CD14-positive monocyte (primary cell): Measurements from ENCODE around the gene NUAK1. TPM values are rescaled to one million over a fixed set of nuclear protein-coding genes. Genes with fewer than 3 reads are reported as not detected.

Source experiments
- DNase-seq, 3 donors: peaks; one replicate each; pipeline ENCODE4 v3.0.0-alpha.2; 2011 to 2022
- H2AFZ ChIP-seq: 2 replicates; pipeline ENCODE4 v1.6.0; 2012; ENCODE audit warnings: mild to moderate bottlenecking, low read depth, low read length, inconsistent platforms; ENCODE audit not compliant: insufficient read depth, poor library complexity, severe bottlenecking
- H3K27ac ChIP-seq, 2 donors: 1 replicate in 1 of 2; 2 replicates in 1 of 2; pipeline ENCODE4 v1.5.1; 2012 to 2013; ENCODE audit warnings: low read length in 2 of 2, control low read depth in 1 of 2, inconsistent platforms in 1 of 2, low read depth in 1 of 2, mild to moderate bottlenecking in 1 of 2
- H3K27me3 ChIP-seq, 2 donors: one replicate each; pipeline versions ENCODE4 v1.6.0 to v1.6.1; 2011 to 2013; ENCODE audit warnings: low read length in 2 of 2; ENCODE audit not compliant: control insufficient read depth in 2 of 2, insufficient read depth in 2 of 2
- H3K36me3 ChIP-seq, 2 donors: replicated peaks in 1 of 2; 1 replicate in 1 of 2; 2 replicates in 1 of 2; pipeline versions ENCODE4 v1.5.1 to v1.6.1; 2012 to 2013; ENCODE audit warnings: low read length in 2 of 2, control low read depth in 1 of 2, inconsistent platforms in 1 of 2, mild to moderate bottlenecking in 1 of 2; ENCODE audit not compliant: insufficient read depth in 2 of 2, control insufficient read depth in 1 of 2
- H3K4me1 ChIP-seq, 2 donors: 1 replicate in 1 of 2; 2 replicates in 1 of 2; pipeline versions ENCODE4 v1.5.1 to v1.6.1; 2012 to 2013; ENCODE audit warnings: low read length in 2 of 2, control low read depth in 1 of 2, inconsistent platforms in 1 of 2, mild to moderate bottlenecking in 1 of 2, moderate library complexity in 1 of 2; ENCODE audit not compliant: insufficient read depth in 2 of 2, control insufficient read depth in 1 of 2
- H3K4me2 ChIP-seq: replicated peaks from 2 replicates; pipeline ENCODE3; 2012; ENCODE audit warnings: low read length, moderate library complexity, mild to moderate bottlenecking; ENCODE audit not compliant: poor library complexity, severe bottlenecking; ENCODE audit errors: extremely low read depth
- H3K4me3 ChIP-seq, 3 experiments: fragments of 200-600 bp in 1 of 3; sonication (generic) in 1 of 3; replicated peaks in 1 of 3; 1 replicate in 2 of 3; 2 replicates in 1 of 3; pipeline ENCODE4 v1.5.1; 2011 to 2013; ENCODE audit warnings: low read length in 3 of 3, mild to moderate bottlenecking in 3 of 3, control low read depth in 2 of 3, low read depth in 2 of 3, inconsistent platforms in 1 of 3, moderate library complexity in 1 of 3
- H3K79me2 ChIP-seq: 2 replicates; pipeline ENCODE4 v1.6.0; 2012; ENCODE audit warnings: mild to moderate bottlenecking, control low read depth, inconsistent platforms, low read length, moderate library complexity; ENCODE audit not compliant: insufficient read depth
- H3K9ac ChIP-seq: 2 replicates; pipeline ENCODE4 v1.6.0; 2017; ENCODE audit warnings: low read length, mild to moderate bottlenecking; ENCODE audit not compliant: insufficient read depth, poor library complexity, severe bottlenecking
- H3K9me3 ChIP-seq, 2 donors: replicated peaks in 1 of 2; 1 replicate in 1 of 2; 2 replicates in 1 of 2; pipeline versions ENCODE4 v1.5.1 to v1.6.1; 2012 to 2013; ENCODE audit warnings: low read length in 2 of 2, control low read depth in 1 of 2; ENCODE audit not compliant: control insufficient read depth in 1 of 2, insufficient read depth in 1 of 2
- H4K20me1 ChIP-seq: 2 replicates; pipeline ENCODE4 v1.6.0; 2012; ENCODE audit warnings: mild to moderate bottlenecking, low read length, control low read depth, moderate library complexity; ENCODE audit not compliant: insufficient read depth
- H3K27ac Mint-ChIP-seq, 7 donors: one replicate each; pipeline ENCODE4 v1.8.0; 2020; ENCODE audit warnings: mild to moderate bottlenecking in 7 of 7, mixed read lengths in 7 of 7, moderate library complexity in 6 of 7, inconsistent platforms in 2 of 7
- H3K27me3 Mint-ChIP-seq, 3 donors: one replicate each; pipeline ENCODE4 v1.8.0; 2021 to 2022; ENCODE audit warnings: low read depth in 3 of 3, mild to moderate bottlenecking in 3 of 3, mixed read lengths in 3 of 3, moderate library complexity in 3 of 3, inconsistent platforms in 1 of 3
- H3K36me3 Mint-ChIP-seq, 2 donors: one replicate each; pipeline ENCODE4 v1.8.0; 2020; ENCODE audit warnings: mixed read lengths in 2 of 2, inconsistent platforms in 1 of 2, mild to moderate bottlenecking in 1 of 2
- H3K4me1 Mint-ChIP-seq: one replicate; pipeline ENCODE4 v1.8.0; 2020; ENCODE audit warnings: mild to moderate bottlenecking, mixed read lengths
- H3K4me3 Mint-ChIP-seq, 2 donors: one replicate each; pipeline ENCODE4 v1.8.0; 2020; ENCODE audit warnings: mild to moderate bottlenecking in 2 of 2, mixed read lengths in 2 of 2, moderate library complexity in 1 of 2
- H3K9me3 Mint-ChIP-seq, 7 donors: one replicate each; pipeline ENCODE4 v1.8.0; 2020 to 2022; ENCODE audit warnings: mixed read lengths in 7 of 7, mild to moderate bottlenecking in 6 of 7, moderate library complexity in 6 of 7, inconsistent platforms in 2 of 7
- WGBS: methylation state at CpG from one replicate; pipeline ENCODE4 v1.1.5; 2013; ENCODE audit warnings: missing lambda C conversion rate; ENCODE audit not compliant: insufficient coverage; 5-methylcytosine and 5-hydroxymethylcytosine counted together
- intact Hi-C, 2 donors: fragments of 100-400 bp; cut with micrococcal nuclease; formaldehyde crosslinking; loops; one replicate each; pipeline versions ENCODE4 v1.15.0 to v1.15.1; 2023
- polyA plus RNA-seq, 3 donors: library from polyadenylated mRNA; depleted of rRNA in 1 of 3; unstranded in 2 of 3; stranded (reverse) in 1 of 3; fragments of 300-500 nt in 2 of 3; fragments of >200 nt in 1 of 3; fragmentation: Illumina TruSeq in 2 of 3; gene quantifications; 1 replicate in 2 of 3; 2 replicates in 1 of 3; pipeline ENCODE4 v1.2.3, GENCODE V29; 2012 to 2021
- TF ChIP-seq, protein P1 (sequence below): fragments of 200-600 bp; IDR thresholded peaks from one replicate; pipeline ENCODE4 v1.8.0; 2022; ENCODE audit warnings: antibody characterized with exemption, mild to moderate bottlenecking

Gene NUAK1
- polyA plus RNA-seq, 3 donors = not detected

DNA sequence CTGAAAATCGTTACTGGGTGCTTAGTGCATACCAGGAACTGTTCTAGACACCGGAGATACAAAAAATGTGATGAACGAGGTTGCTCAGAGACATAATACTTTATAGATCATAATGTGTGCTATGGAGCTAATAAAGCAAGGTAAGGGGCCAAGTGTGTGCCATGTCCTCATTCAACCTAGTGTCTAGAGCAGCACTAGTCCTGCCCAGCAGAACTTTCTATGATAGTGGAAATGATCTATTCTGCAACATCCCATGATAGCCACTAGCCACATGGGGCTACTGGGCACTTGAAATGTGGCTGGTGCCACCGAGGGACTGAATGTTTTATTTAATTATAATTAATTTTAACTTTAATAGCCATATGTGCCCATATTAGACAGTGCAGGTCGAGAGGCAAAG is 15.6 kb downstream of the NUAK1 start:
- Histone ChIP-seq H3K4me3 (no peak overlapping the region), H3K36me3 (no peaks in the 10 kb centered on the region), H3K27ac (no peak overlapping the region), H3K9ac (no peak overlapping the region), H3K4me2 (no peak overlapping the region), H3K9me3 (no peaks in the 10 kb centered on the region), H3K4me1 (no peaks in the 10 kb centered on the region), H3K79me2 (no peaks in the 10 kb centered on the region), H4K20me1 (no peaks in the 10 kb centered on the region), H3K27me3 (no peaks in the 10 kb centered on the region), H2AFZ (no peak overlapping the region)
- no peaks in the 10 kb centered on the region for H3K4me1 Mint-ChIP-seq
- no peaks in the 10 kb centered on the region for H3K36me3 Mint-ChIP-seq
- no peak overlapping the region for H3K27ac Mint-ChIP-seq
- no peak overlapping the region for H3K4me3 Mint-ChIP-seq
- WGBS = 100% methylated on average over 1 of the region's 5 CpGs
- peaks cover 4 to 26% (median 12%) of the 10 kb centered on the region in 3 donors for H3K27me3 Mint-ChIP-seq
- TF ChIP-seq, protein P1, sequence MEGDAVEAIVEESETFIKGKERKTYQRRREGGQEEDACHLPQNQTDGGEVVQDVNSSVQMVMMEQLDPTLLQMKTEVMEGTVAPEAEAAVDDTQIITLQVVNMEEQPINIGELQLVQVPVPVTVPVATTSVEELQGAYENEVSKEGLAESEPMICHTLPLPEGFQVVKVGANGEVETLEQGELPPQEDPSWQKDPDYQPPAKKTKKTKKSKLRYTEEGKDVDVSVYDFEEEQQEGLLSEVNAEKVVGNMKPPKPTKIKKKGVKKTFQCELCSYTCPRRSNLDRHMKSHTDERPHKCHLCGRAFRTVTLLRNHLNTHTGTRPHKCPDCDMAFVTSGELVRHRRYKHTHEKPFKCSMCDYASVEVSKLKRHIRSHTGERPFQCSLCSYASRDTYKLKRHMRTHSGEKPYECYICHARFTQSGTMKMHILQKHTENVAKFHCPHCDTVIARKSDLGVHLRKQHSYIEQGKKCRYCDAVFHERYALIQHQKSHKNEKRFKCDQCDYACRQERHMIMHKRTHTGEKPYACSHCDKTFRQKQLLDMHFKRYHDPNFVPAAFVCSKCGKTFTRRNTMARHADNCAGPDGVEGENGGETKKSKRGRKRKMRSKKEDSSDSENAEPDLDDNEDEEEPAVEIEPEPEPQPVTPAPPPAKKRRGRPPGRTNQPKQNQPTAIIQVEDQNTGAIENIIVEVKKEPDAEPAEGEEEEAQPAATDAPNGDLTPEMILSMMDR = no peak
- no peak for DNase-seq
- H3K9me3 Mint-ChIP-seq = peaks cover 0 to 2% (median 0%) of the 10 kb centered on the region in 7 donors
- intact Hi-C loops = no loop called here

DNA sequence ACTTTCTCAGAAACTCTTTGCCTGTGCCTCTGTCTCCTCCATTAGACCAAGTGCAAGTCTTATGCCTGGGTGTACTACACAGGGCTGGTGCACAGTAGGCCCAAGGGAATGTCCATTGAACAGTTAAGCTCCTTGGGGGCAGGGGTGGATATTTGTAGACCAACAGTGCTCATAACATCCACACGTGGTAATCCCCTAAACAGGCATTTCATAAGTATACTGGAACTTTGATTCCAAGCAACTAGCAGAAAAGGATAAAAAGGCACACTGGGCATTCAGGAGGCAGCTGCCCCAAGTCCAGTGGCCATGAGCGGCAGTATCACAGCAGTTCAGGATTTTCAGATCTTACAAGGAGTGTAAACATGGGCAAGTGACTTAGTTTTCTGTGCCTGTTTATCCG is 16.8 kb downstream of the NUAK1 start:
- H3K27me3 ChIP-seq = no peaks in the 10 kb centered on the region
- no peaks in the 10 kb centered on the region for H3K79me2 ChIP-seq
- no peaks in the 10 kb centered on the region for H3K9me3 ChIP-seq
- H4K20me1 ChIP-seq = no peaks in the 10 kb centered on the region
- Mint-ChIP-seq H3K9me3 (peaks cover 0 to 2% (median 0%) of the 10 kb centered on the region in 7 donors), H3K4me3 (no peak overlapping the region), H3K27ac (peak overlapping the region in 1 of 7 donors; percentile 53), H3K27me3 (peaks cover 4 to 23% (median 11%) of the 10 kb centered on the region in 3 donors), H3K36me3 (no peaks in the 10 kb centered on the region), H3K4me1 (no peaks in the 10 kb centered on the region)
- H3K36me3 ChIP-seq = no peaks in the 10 kb centered on the region
- DNase-seq = no peak
- WGBS = 100% methylated on average over 3 of the region's 3 CpGs
- H3K4me1 ChIP-seq = no peaks in the 10 kb centered on the region
- H2AFZ ChIP-seq = no peak overlapping the region
- intact Hi-C loops = no loop called here
- H3K9ac ChIP-seq = no peak overlapping the region
- H3K4me3 ChIP-seq = no peak overlapping the region
- H3K27ac ChIP-seq = no peak overlapping the region
- TF ChIP-seq, protein P1 = no peak
- H3K4me2 ChIP-seq = no peak overlapping the region
